IPS-NIHi11 (cell line): ENCODE results near the gene GABRG3.

ENCODE experiments used
- DNase-seq: peaks from one replicate; pipeline ENCODE4 v3.0.0; 2012; ENCODE audit warnings: mixed read lengths, low spot score

The GABRG3 gene

DNA sequence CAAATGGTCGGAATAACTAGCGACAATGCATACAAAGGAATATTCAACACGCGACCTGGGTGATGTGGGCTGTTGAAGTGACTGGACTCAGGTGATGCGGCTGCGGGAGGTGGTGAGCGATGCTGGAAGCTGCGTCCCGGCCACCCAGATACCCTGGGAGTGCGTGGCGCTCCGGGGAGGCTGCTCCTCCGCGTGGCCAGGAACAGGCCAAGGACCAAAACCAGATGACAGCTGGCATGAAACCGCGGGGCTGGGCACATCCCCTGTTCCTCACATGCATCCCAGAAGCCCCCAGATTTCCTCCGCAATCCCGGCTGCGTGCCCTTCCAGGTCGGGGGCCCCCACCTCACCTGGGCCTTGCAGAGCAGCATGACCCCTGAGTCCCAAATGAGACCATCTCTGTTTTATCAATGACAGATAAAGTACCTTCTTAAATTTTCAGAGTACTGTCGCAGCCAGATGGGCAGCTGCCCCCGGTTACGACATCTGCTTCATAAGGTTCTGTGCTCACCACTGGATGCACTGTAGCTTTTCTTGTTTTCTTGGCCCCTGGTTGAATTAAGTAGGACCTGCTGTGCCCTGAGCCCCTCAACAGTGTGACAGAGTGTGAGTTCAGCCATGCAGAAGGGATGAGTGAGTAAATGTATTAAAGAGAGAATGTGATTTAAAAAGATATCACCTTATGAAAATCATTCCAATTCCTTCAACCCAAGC, 278.2 kb downstream of the GABRG3 start:
- no peak for DNase-seq

GRCh38 chr15:27249760-27250109, 278.8 kb downstream of the GABRG3 start:
- no peak for DNase-seq

DNA sequence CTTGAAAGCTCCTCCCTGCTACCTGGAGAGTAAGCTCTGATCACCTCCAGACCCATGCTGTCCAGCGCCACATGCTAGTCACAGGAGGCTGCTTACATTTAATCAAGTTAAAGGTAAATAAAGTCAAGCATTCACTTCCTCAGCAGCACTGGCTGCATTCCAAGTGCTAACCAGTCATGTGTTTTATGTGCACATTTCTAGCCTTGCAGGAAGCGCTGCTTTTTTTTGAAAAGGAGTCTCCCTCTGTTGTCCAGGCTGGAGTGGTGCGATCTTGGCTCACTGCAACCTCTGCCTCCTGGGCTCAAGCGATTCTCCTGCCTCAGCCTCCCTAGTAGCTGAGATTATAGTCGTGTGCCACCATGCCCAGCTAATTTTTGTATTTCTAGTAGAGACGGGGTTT, 279.2 kb downstream of the GABRG3 start:
- DNase-seq = no peak

- DNase-seq = no peak
Measured at GRCh38 chr15:27254055-27254454, 283.1 kb downstream of the GABRG3 start.

- DNase-seq = no peak
Measured at GRCh38 chr15:27254801-27255200, 283.8 kb downstream of the GABRG3 start.

GRCh38 chr15:27256446-27256845, 285.5 kb downstream of the GABRG3 start:
- no peak for DNase-seq

- peak; percentile 46 for DNase-seq
Measured at GRCh38 chr15:27258287-27258686, 287.3 kb downstream of the GABRG3 start.

- no peak for DNase-seq
Measured at GRCh38 chr15:27260523-27260922, 289.5 kb downstream of the GABRG3 start.

- no peak for DNase-seq
Measured at GRCh38 chr15:27268923-27269322, 297.9 kb downstream of the GABRG3 start.

GRCh38 chr15:27271258-27271657, 300.3 kb downstream of the GABRG3 start:
- DNase-seq = no peak

DNA sequence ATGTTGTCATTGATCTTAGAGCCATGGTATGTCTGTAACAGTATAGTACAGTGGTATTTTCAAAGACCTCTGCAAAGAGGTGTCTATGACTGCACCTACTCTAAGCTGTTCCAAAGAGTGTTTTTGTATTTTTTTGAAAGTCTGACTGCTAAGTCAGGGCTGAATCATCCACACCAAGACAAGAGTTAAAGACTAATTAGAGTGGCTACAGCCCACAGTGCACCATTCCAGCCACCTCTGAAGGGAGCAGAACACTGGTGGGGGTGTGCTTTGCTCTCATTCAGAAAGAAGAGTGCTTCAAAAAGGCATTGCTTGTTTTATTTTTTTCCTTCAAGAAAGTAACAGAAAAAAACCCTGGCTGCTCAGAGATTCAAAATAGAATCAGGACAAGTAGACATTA, 301.4 kb downstream of the GABRG3 start:
- no peak for DNase-seq

GRCh38 chr15:27273506-27273905, 302.5 kb downstream of the GABRG3 start:
- no peak for DNase-seq

DNA sequence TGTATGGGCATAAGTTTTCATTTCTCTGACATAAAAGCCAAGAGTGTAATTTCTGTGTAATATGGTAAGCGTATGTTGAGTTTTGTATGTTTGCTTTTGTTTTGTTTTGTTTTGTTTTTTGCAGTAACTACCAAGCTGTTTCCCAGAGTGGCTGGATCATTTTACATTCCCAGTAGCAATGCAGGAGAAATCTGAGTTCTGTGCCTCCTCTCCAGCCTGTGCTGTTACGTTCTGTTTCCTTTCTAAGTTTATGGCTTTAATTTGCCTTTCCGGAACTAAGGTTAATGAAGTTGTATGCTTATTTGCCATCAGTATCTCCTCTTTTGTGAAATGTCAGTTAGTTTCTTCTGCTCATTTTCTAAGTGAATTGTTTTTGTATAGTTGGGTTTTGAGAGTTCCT, 307.8 kb downstream of the GABRG3 start:
- no peak for DNase-seq

GRCh38 chr15:27292641-27293040, 321.7 kb downstream of the GABRG3 start:
- DNase-seq = no peak

DNA sequence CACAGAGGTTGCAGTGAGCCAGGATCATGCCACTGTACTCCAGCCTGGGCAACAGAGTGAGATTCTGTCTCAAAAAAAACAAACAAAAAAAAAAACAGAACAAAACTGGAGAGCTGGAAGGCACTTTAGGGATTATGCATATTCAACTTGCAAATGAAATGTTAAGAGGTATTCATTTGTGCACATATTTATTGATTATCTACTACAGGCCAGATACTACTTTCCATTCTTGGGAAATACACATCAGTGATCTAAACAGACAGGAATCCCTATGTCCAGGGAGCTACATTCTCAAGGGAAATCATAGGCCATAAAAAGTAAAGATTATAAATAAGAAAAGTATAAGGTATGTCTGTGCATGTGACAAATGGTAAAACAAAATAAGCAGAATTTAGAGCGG, 322.6 kb downstream of the GABRG3 start:
- no peak for DNase-seq

- no peak for DNase-seq
Measured at GRCh38 chr15:27317736-27318135, 346.8 kb downstream of the GABRG3 start.

DNA sequence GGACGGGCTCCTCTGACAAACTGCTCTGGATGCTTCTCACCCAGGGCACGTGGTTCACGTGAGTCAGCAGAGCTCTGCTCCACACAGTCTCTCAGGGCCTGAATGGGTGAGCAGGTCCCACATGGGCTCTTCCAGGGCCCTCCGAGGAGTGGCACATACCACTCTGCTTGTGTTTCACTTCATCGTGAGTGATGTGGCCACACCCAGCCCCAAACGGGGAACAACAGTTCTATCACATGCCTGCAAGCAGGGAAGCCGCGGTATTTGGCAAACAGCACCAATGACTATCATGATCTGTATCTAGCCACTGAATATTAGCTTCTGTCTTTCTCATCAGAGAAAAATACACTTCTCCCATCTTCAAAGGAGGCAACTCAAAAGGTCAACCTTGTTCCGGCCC, 352.8 kb downstream of the GABRG3 start:
- DNase-seq = no peak

- DNase-seq = no peak
Measured at GRCh38 chr15:27324886-27325615, 354.1 kb downstream of the GABRG3 start.

DNA sequence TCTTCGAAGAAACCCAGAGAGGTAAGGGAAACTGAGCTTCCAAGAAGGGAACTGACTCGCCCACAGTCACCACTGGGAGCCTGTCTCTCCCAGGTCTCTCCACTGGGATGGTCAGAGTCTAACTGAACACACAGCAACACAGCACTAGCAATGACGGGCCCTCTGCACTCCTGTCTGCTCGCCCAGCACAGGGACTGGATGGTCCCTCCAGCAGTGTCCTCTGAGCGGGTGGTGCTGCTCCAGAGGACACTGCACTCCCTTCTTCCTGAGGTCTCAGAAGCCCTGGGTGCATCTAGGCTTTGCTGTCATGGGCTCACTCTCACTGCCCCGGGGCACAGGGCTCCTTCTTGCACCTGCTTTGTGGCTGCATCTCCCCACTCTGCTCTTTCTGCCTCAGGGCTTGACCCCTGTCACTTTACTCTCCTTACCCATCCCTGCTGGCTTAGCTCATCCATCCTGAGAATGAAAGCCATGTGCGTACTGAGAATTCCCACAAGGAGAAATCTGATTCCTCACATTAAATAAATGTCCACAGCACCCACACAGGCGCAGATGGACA, 356.6 kb downstream of the GABRG3 start:
- no peak for DNase-seq

- no peak for DNase-seq
Measured at GRCh38 chr15:27328186-27328585, 357.2 kb downstream of the GABRG3 start.

- DNase-seq = no peak
Measured at GRCh38 chr15:27328608-27329007, 357.6 kb downstream of the GABRG3 start.

DNA sequence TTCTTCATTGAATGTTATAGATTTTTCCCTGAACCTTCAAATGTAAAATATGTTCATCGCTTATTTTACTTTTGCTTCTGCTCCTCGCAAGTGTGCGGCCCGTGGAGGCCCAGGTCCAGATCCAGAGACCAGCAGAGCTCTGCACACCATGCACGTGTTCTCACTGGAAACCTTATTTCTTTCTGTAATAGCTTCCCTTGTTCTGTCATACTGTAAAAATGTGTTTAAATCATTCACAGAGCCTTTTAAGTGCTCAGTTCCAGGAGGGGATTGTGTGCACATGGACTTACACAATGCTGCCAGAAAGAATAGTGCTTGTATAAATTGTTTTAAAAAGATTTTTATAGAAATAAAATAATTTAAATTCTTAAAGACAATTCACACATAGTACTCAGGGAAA, 359.3 kb downstream of the GABRG3 start:
- DNase-seq = no peak

DNA sequence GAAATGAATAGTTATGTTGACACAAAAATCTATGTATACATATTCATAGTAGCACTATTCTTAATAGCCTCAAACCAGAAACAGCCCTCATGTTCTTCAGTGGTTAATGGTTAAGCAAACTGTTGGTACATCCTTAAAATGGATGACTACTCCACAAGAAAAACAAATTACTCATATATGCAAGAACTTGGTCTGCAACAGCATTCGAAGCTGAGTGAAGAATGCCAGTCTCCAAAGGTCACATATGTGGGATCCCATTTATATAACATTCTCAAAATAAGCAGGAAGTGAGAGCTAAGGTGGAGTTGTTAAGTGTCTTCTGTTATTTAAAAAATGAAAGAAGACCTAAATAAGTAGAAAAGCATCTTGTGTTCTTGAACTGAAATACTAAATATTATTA, 365.7 kb downstream of the GABRG3 start:
- DNase-seq = no peak

- no peak for DNase-seq
Measured at GRCh38 chr15:27339138-27339537, 368.2 kb downstream of the GABRG3 start.
